ENCODE data around the gene KLC1.

KLC1 gene

GRCh38 chr14:103613517-103613916, 15.5 kb upstream of the KLC1 start:
- no peaks in the 10 kb centered on the region for H4K20me1 ChIP-seq (ENCODE audit: low read depth, low read length)
- TF ChIP-seq, protein P1, sequence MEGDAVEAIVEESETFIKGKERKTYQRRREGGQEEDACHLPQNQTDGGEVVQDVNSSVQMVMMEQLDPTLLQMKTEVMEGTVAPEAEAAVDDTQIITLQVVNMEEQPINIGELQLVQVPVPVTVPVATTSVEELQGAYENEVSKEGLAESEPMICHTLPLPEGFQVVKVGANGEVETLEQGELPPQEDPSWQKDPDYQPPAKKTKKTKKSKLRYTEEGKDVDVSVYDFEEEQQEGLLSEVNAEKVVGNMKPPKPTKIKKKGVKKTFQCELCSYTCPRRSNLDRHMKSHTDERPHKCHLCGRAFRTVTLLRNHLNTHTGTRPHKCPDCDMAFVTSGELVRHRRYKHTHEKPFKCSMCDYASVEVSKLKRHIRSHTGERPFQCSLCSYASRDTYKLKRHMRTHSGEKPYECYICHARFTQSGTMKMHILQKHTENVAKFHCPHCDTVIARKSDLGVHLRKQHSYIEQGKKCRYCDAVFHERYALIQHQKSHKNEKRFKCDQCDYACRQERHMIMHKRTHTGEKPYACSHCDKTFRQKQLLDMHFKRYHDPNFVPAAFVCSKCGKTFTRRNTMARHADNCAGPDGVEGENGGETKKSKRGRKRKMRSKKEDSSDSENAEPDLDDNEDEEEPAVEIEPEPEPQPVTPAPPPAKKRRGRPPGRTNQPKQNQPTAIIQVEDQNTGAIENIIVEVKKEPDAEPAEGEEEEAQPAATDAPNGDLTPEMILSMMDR (IDR thresholded peaks at IDR 0.05; ENCODE audit: insufficient read depth, low read length, poor library complexity, severe bottlenecking): no peak
- TF ChIP-seq EZH2phosphoT487 (conservative IDR thresholded peaks at IDR 0.05; ENCODE audit: low read length): no peak
- no peaks in the 10 kb centered on the region for H3K27me3 ChIP-seq (ENCODE audit: low read length)
- H3F3A ChIP-seq (ENCODE audit: insufficient read depth): no peaks in the 10 kb centered on the region
- no peak overlapping the region for H3K4me2 ChIP-seq (ENCODE audit: low read depth, low read length, poor library complexity, severe bottlenecking)
- no peaks in the 10 kb centered on the region for H3K9me2 ChIP-seq (replicated peaks; ENCODE audit: insufficient read depth, low read length)
- H3K27ac ChIP-seq (ENCODE audit: low read depth, low read length): no peak overlapping the region
- no peak overlapping the region for H3K4me3 ChIP-seq (ENCODE audit: insufficient read depth, low read length, poor library complexity, severe bottlenecking)
- no peak overlapping the region for H3K9ac ChIP-seq (ENCODE audit: low read length)
- no peaks in the 10 kb centered on the region for H3K36me3 ChIP-seq (ENCODE audit: low read length)
- 0 out of 2 replicates have a peak, but pooled peaks cover 3% of the 10 kb centered on the region for H3K9me3 ChIP-seq (ENCODE audit: insufficient read depth, low read length)
- H3K79me2 ChIP-seq (ENCODE audit: insufficient read depth, low read length): no peaks in the 10 kb centered on the region
- H2AFZ ChIP-seq (ENCODE audit: low read depth, low read length, severe bottlenecking): no peak overlapping the region

GRCh38 chr14:103616635-103617300, 12.2 kb upstream of the KLC1 start:
- H3K79me2 ChIP-seq (ENCODE audit: insufficient read depth, low read length): no peaks in the 10 kb centered on the region
- H3K9ac ChIP-seq (ENCODE audit: low read length): no peak overlapping the region
- no peak overlapping the region for H3K4me3 ChIP-seq (ENCODE audit: insufficient read depth, low read length, poor library complexity, severe bottlenecking)
- H2AFZ ChIP-seq (ENCODE audit: low read depth, low read length, severe bottlenecking): no peak overlapping the region
- H4K20me1 ChIP-seq (ENCODE audit: low read depth, low read length): no peaks in the 10 kb centered on the region
- no peaks in the 10 kb centered on the region for H3K27me3 ChIP-seq (ENCODE audit: low read length)
- no peak overlapping the region for H3K4me2 ChIP-seq (ENCODE audit: low read depth, low read length, poor library complexity, severe bottlenecking)
- no peaks in the 10 kb centered on the region for H3K9me2 ChIP-seq (replicated peaks; ENCODE audit: insufficient read depth, low read length)
- H3K9me3 ChIP-seq (ENCODE audit: insufficient read depth, low read length): no peaks in the 10 kb centered on the region
- H3K36me3 ChIP-seq (ENCODE audit: low read length): no peaks in the 10 kb centered on the region
- no peaks in the 10 kb centered on the region for H3F3A ChIP-seq (ENCODE audit: insufficient read depth)
- TF ChIP-seq, protein P1 (IDR thresholded peaks at IDR 0.05; ENCODE audit: insufficient read depth, low read length, poor library complexity, severe bottlenecking): no peak
- TF ChIP-seq EZH2phosphoT487 (conservative IDR thresholded peaks at IDR 0.05; ENCODE audit: low read length): no peak
- H3K27ac ChIP-seq (ENCODE audit: low read depth, low read length): no peak overlapping the region

DNA sequence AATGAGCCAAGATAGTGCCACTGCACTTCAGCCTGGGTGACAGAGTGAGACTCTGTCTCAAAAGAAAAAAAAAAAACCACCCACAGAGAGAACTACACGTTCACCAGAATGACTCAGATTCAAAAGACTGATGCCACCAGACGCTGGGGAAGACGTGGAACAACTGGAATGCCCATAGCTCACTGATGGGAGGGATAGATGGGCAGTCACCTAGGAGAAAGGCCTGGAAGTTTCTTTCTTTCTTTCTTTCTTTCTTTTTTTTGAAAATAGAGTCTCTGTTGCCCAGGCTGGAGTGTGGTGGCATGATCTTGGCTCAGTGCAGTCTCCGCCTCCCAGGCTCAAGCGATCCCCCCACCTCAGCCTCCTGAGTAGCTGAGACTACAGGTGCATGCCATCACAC, 10.0 kb upstream of the KLC1 start:
- H3K4me2 ChIP-seq (ENCODE audit: low read depth, low read length, poor library complexity, severe bottlenecking): no peak overlapping the region
- H3K27ac ChIP-seq (ENCODE audit: low read depth, low read length): no peak overlapping the region
- H3K27me3 ChIP-seq (ENCODE audit: low read length): no peaks in the 10 kb centered on the region
- no peak for TF ChIP-seq EZH2phosphoT487 (conservative IDR thresholded peaks at IDR 0.05; ENCODE audit: low read length)
- TF ChIP-seq, protein P1 (IDR thresholded peaks at IDR 0.05; ENCODE audit: insufficient read depth, low read length, poor library complexity, severe bottlenecking): no peak
- H3F3A ChIP-seq (ENCODE audit: insufficient read depth): no peaks in the 10 kb centered on the region
- no peaks in the 10 kb centered on the region for H4K20me1 ChIP-seq (ENCODE audit: low read depth, low read length)
- no peaks in the 10 kb centered on the region for H3K79me2 ChIP-seq (ENCODE audit: insufficient read depth, low read length)
- no peak overlapping the region for H3K4me3 ChIP-seq (ENCODE audit: insufficient read depth, low read length, poor library complexity, severe bottlenecking)
- H3K9ac ChIP-seq (ENCODE audit: low read length): no peak overlapping the region
- no peaks in the 10 kb centered on the region for H3K9me3 ChIP-seq (ENCODE audit: insufficient read depth, low read length)
- no peaks in the 10 kb centered on the region for H3K9me2 ChIP-seq (replicated peaks; ENCODE audit: insufficient read depth, low read length)
- no peak overlapping the region for H2AFZ ChIP-seq (ENCODE audit: low read depth, low read length, severe bottlenecking)
- no peaks in the 10 kb centered on the region for H3K36me3 ChIP-seq (ENCODE audit: low read length)

Data from SU-DHL-6 (cell line).